GM10266 (cell line): ENCODE data around the gene UBXN6.

Experiments
- DNase-seq: peaks from one replicate; pipeline ENCODE4 v3.0.0; 2012; ENCODE audit errors: extremely low spot score
- TF ChIP-seq, protein P1 (sequence below): IDR thresholded peaks from 2 replicates; pipeline ENCODE4 v1.5.1; 2012; ENCODE audit warnings: mild to moderate bottlenecking, low read depth; ENCODE audit not compliant: control insufficient read depth, insufficient read depth; ENCODE audit errors: missing control alignments

UBXN6 gene

DNA sequence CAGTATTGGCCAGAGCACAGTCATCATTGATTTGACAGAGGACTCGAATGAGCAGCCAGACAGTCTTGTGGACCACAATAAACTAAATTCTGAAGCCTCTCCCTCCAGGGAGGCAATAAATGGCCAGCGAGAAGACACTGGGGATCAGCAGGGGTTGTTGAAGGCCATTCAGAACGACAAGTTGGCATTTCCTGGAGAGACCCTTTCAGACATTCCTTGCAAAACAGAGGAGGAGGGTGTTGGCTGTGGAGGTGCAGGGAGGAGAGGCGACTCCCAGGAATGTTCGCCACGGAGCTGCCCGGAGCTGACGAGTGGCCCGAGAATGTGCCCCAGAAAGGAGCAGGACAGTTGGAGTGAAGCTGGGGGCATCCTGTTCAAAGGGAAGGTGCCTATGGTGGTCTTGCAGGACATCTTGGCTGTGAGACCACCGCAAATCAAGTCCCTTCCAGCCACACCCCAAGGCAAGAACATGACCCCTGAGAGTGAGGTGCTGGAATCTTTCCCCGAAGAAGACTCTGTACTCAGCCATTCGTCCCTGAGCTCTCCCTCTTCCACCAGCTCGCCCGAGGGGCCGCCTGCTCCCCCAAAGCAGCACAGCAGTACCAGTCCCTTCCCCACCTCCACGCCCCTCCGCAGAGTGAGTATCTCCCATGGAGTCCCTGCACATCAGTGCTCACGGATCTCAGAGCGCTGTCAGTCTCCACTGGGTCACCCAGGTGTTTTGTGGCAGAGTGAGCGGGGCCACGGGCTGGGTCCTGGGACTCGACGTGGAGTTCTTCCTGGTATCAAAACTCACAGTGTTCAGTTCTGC lies 48.3 kb downstream of the UBXN6 start:
- TF ChIP-seq, protein P1, sequence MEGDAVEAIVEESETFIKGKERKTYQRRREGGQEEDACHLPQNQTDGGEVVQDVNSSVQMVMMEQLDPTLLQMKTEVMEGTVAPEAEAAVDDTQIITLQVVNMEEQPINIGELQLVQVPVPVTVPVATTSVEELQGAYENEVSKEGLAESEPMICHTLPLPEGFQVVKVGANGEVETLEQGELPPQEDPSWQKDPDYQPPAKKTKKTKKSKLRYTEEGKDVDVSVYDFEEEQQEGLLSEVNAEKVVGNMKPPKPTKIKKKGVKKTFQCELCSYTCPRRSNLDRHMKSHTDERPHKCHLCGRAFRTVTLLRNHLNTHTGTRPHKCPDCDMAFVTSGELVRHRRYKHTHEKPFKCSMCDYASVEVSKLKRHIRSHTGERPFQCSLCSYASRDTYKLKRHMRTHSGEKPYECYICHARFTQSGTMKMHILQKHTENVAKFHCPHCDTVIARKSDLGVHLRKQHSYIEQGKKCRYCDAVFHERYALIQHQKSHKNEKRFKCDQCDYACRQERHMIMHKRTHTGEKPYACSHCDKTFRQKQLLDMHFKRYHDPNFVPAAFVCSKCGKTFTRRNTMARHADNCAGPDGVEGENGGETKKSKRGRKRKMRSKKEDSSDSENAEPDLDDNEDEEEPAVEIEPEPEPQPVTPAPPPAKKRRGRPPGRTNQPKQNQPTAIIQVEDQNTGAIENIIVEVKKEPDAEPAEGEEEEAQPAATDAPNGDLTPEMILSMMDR, result no peak
- DNase-seq, result no peak

DNA sequence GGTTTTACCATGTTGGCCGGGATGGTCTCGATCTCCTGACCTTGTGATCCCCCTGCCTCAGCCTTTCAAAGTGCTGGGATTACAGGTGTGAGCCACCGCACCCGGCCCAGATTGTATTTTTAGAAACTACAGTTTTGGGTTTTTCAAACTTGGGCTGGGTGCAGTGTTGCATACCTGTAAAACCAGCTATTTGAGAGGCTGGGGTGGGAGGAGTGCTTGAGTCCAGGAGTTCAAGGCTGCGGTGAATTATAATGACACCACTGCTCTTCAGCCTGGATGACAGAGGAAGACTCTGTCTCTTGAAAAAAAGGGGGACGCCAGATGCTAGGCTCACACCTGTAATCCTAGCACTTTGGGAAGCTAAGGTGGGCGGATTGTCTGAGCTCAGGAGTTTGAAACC lies 51.0 kb downstream of the UBXN6 start:
- DNase-seq, result no peak
- TF ChIP-seq, protein P1, result no peak

DNA sequence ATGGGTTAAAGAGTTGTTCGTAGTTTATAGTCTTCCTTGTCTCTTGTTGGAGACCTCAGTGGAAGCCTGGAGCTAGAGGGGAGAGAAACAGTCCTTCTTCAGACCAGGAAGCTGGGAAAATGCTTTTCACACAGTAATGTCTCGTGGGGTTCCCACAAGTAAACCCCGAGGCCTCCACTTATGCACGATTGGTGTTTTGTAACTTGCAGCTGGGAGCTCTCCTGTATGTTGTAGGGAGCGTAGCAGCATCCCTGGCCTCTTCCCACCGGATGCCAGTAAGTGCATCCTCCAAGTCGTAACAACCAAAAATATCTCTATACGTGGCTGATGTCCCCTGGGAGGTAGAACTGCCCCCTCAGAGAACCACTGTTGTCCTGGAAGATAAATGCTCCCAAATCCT lies 51.6 kb downstream of the UBXN6 start:
- TF ChIP-seq, protein P1, result no peak
- DNase-seq, result no peak

DNA sequence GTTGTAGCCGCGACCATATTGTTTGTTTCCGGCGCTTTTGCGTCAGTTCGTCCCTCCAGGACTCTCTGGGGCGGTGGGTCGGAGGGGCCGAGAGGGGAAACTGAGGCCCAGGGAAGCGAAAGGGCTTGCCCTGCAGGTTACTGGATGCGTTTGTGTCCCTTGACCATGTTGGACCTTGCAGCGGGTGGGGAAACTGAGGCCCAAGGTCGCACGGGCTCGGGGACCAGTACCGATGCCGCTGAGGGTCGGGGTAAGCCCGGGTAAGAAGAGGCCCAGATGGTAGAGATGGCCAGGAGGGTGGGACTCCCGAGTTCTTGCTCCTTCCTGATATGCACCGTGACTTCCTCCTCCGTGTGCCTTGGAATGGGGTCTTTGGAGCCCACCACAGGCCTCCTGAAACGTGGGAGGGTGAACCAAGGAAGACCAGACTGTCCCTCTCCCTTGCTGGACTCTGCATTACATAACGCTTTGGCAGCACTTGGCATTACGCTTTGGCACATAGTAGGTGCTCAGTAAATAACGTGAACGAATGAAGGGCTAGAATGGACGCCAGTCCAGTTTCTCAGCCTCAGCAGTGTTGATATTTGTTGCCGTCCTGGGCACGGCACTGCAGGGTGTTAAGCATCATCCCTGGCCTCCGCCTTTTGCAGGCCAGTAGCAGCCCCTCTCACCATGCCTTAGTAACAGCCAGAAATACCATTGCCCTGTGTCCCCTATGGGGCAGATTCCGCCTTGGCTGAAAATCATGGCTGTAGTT lies 54.4 kb downstream of the UBXN6 start:
- TF ChIP-seq, protein P1, result no peak
- DNase-seq, result no peak

DNA sequence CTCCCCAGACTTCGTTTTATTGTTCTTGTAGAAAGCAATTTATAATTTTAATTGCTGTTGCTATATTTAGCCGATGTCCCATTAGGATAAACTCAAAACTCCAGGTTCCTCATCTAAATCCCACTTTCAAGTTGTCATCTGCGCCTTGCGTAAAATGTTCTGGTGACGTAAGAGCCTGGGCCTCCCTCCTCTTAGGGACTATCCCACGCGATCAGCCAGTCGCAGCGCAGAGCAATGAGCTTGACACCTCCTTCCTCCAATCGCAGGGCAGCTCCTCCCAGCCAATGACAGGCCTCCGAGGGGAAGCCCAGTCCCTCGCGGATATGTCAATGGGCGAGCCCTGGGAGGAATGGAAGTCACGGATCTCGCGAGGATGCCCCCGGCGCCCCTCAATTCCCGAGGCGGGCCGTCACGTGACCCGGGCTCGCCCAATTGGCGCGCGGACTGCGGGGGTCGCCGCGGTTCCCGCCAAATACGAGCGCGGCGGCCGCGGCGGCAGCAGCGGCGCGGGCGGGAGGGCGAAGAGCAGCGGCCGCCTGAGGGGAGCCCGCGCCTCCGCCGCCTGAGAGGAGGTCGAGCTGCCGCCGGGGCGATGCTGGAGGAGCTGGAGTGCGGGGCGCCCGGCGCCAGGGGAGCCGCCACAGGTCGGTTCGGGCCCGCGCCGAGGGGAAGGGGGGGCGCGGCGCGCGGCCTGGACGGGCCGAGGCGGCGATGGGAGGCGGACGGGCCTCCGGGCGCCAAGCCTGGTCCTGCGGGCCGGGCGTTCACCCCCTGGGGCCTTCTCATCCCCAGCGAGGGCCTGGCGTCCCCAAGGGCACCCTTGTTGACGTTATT lies 55.2 kb downstream of the UBXN6 start, which contains the start of gene CHAF1A:
TSS of gene CHAF1A (plus strand) at position 470 of the 834 bp plus-strand sequence. CDS start at position 593, 123 bp downstream.
- TF ChIP-seq, protein P1, result no peak
- peak; percentile 100 for DNase-seq

DNA sequence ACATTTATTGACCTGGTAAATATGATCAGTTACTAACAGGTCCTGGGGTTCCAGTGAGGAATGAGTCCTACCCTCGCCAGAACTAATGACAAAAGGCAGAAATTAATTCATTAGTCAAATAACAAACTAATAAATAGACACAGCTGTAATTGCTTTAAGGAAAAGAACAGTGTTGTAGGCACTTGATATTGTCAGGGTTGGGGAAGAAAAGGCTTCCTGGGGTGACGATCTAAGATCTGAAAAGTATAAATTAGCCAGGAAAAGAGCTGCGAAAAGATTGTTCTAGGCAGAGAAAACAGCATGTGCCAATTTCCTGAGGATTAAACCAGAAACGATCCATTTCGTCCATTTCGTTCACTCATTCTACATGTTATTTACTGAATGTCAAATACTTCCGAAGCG lies 55.8 kb downstream of the UBXN6 start:
- DNase-seq, result no peak
- TF ChIP-seq, protein P1, result no peak
